ENCODE results near the gene NOXA1.
"Not testable (repeated sequence)": the region's sequence is repeated elsewhere in the genome, so short reads cannot be mapped to it uniquely, and the experiment has no call there.

Gene NOXA1

DNA sequence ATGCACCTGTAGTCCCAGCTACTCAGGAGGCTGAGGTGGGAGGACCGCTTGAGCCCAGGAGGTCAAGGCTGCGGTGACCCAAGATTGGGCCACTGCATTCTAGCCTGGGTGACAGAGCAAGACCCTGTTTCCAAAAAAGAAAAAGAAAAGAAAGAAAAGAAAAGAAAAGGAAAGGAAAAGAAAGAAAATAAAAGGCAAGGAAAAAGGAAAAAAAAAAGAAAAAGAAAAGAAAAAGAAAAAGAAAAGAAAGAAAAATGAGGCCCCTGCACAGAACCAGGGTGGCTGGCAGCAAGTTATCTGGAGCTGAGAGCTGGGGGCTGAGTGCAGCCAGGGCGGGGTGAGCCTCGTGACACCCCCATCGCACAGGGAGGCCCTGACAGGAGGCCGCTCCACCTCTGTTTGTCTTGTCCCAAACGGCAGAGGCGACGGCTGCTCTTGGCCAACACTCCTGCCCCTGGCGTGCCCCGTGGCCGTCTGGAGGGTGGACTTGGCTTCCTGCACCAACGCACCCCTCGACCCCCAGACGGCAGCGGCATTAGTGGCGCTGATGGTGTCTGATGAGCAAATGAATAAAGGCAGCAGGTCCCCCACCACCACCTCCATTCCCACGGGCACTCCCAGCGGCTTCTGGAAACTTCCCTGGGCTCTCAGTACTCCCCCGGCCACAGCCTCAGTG, 17.0 kb upstream of the NOXA1 start:
- DNase-seq (ENCODE audit: low spot score): peak; percentile 45

DNA sequence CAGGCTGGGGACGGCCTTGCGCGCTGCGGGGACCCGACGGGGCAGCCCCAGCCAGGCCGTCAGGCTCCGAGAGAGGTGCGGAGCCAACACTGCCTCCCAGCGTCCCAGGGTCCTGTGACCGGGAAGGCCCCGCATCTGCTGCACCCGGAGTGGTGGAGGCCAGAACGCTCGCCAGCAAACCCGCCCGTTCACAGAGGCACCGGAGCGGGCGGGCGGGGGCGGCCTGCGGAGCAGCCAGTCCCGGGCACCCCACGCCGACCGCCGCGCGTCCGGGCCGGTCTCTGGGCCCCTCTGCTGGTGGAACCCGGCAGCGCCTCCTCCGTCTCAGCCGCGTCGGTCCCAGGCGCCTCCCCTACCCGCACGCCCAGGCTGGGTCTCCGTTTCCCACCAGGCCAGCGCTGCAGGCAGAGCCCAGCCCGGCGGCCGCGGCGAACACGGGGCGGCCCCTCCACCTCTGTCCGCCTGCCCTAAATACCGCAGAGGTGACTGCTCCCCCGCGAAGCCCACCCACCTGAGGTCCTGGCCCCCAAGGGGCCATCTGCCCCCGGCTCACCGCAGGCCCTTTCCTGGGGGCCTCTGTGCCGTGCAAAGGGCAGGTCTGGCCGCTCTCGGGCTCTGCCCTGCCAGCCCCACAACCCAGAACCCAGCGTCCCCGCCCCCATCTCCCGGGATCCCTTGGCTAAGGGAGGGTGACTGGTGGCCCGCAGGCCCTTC, 16.2 kb upstream of the NOXA1 start:
- DNase-seq (ENCODE audit: low spot score): peak; percentile 92

DNA sequence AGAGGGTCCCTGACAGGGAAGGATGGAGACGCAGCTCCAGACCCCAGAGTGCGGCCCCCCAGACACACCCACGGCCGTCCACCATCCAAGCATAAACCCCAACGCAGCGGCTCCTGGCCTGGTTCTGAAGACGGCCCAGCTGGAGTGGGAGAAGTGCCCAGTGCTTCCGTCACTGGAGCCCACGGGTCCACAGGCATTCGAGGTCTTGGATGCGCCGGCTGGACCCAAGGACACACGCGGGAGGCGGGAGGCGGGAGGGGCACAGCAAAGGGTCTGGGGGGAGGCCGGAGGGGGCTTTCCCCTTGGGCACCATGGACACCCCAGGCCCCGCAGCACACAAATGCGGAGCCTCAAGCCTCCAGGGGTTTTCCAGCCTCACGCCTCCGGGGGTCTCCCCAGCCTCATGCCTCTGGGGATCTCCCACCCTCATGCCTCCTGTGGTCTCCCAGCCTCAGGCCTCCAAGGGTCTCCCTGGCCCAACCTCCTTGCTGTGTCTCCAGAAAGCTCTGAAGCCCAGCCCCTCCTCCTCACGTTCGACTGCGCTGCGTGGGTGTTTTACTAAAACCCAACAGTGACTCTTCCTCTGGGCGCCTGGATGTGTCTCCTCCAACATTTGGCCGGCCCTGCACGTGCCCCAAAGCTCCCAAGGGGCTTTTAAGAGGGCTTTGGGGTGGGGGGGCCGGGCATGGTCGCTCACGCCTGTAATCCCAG, 15.4 kb upstream of the NOXA1 start:
- no peak for DNase-seq (ENCODE audit: low spot score)

DNA sequence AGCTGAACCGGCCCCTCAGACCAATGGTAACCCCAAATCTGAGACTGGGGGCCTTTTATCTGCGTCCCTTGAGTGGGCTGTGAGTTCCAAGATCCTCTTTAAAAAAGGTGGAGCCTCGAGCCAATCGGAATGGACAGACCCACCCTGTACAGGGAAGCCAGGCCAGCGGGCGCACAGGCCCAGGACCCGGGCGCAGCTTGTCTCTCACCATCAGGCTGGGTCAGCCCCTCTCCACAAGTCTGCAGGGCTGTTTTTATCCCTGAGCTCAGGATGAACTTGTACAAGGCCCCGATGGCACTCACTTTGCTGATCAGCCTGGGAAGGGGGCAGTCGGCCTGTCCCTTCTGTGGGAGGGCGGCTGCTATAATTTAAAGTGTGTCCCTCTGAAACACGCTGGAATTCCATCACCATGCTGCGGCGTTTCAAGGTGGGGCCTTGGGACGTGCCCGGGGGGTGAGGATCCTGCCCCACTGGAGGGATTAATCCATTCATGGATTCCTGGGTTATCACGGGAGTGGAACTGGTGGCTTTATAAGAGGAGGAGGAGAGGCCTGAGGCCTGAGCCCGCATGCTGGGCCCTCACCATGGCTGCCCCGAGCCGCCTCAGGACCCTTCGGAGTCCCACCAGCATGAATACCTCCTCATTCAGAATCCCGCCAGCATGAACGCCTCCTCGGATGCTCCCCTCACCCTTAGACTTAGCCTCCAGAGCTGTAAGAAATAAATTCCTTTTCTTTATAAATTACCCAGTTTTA, 14.4 kb upstream of the NOXA1 start:
- DNase-seq (ENCODE audit: low spot score): no peak

DNA sequence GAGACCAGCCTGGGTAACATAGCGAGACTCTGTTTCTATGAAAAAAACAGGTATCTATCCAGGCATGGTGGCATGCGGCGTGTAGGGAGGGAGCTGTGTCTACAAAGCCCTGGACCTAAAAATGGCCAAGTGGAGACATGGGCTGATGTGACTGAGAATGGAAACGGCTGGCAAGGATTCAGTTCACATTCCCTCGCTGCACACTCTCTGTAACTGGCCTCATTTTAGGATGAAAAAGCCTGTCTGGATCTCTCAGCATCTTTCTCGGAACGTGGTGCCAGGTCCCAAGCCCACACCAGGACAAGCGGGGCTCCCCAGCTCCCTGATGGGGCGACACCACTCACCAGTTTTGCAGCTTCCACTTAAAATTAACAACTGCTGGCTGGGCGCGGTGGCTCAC, 13.7 kb upstream of the NOXA1 start:
- no peak for DNase-seq (ENCODE audit: low spot score)

DNA sequence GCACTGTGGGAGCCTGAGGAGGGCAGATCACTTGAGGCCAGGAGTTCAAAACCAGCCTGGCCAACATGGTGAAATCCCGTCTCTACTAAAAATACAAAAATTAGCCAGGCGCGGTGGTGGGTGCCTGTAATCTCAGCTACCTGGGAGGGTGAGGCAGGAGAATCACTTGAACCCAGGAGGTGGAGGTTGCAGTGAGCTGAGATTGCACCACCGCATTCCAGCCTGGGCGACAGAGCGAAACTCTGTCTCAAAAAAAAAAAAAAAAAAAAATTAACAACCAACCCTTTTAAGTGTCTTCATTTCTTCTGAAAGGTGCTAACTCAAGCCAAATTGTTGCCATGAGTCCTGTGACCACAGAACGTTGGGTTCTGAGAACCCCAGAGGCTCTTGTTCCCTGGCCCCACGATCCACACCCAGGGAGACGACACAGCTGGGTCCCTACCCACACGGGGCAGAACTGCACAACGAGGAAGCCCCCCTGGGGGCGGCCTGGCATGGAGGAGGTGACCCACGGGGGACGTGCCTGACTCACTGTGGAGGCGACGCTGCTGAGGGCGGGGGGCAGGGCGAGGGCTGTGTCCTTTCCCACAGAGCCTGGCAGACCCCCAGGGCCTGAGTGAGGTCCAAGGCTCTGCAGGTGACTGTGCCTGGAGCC, 12.8 kb upstream of the NOXA1 start:
- DNase-seq (ENCODE audit: low spot score): not testable (repeated sequence)

DNA sequence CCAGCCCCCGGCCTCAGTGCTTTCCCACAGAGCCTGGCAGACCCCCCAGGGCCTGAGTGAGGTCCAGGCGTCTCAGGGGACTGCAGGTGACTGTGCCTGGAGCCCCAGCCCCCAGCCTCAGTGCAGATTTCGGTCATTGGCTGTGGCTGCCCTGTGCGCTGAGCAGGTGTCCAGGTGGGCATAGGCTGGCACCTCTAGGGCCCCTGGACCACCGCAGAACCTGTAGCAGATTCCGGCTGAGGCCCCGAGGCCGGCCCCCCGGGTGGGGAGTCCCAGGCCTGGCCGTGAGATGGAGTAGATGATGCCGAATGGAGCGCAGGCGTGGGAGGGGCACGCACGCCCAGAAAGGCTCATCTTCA, 12.3 kb upstream of the NOXA1 start:
- DNase-seq (ENCODE audit: low spot score): no peak

DNA sequence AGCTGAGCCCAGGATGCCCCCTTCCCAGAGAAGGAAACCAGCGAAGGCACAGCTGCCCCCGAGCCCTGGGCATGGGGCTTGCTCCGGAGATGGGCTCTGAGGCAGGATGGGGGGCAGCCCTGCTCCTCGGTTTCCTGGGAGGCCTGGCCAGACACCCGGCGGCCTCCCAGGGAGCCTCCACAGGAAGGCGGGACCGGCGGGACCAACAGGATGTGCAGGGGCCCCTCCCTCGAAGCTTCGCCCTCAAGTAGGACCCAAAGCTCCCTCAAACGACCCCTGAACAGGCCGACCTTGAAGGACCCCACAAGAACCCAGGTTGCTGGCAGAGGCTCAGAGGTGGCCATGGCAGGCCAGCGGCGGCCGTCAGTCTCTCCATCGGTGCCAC, 11.9 kb upstream of the NOXA1 start:
- no peak for DNase-seq (ENCODE audit: low spot score)

DNA sequence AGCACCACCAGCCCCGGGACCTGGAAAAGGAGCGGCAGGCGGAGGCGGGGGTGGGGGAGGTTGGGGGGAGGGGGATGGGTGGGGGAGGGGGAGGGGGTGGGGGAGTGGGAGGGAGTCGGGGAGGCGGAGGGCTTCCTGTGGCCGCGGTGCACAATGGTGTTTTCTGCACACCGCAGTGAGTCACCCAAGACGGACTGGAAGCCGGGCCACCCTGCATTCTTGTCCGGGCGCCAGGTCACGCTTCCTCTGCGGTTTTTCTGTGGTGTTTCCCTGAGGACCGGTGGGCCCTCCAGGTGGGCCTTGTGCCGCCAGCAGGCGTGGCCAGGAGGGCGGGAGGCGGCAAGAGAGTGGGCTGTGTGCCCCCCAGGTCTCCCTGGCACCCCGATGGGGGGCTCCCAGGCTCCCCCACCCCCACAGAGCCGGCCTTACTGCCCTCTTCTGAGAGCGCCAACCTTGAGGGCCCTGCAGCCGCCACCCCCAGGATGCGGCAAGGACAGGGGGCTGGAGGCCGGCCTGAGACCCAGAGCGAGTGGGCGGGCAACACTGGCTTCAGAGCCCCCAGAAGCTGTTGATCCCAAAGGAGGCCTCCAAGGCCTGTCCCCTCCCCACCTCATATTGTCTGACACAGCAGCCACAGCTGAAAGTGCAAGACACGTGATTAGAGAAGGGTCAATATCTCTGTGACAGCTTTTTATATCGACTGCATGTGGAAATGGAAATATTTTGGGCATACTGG, 11.4 kb upstream of the NOXA1 start:
- DNase-seq (ENCODE audit: low spot score): no peak

DNA sequence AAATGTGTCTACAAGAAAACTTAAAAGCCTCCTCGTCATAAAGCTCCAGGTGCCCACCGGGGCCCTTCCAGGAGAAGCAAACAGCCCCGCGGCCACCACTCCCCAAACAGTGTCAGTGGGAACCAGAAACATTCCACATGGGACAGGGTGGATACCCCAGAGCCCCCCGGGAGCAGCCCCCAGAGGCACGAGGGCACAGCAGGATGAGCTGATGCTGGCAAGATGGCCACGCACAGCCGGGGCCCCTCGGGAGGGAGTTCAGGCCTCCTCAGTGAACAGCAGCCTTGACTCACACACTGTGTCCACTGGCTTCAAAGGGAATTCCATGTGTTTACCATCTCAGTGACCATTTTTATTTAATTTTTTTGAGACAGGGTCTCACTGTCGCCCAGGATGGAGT, 10.8 kb upstream of the NOXA1 start:
- no peak for DNase-seq (ENCODE audit: low spot score)

DNA sequence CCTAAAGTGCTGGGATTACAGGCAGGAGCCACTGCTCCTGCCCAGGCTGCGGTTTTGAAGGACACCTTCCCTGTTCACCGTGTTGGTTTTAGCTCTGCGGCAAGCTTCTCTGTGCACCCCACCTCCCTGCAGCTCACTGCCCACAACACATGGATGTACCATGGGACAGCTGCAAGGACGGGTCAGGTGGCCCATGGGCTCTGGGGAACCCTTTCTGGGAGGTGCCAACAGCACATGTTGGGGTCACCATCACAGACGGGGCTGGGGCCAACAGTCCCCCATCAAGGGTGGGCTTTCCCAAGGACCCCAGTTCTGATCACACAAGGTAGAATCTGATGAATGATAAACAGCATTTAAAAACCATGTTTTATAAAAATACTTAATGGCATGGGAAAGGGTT, 7.7 kb upstream of the NOXA1 start:
- DNase-seq (ENCODE audit: low spot score): no peak

DNA sequence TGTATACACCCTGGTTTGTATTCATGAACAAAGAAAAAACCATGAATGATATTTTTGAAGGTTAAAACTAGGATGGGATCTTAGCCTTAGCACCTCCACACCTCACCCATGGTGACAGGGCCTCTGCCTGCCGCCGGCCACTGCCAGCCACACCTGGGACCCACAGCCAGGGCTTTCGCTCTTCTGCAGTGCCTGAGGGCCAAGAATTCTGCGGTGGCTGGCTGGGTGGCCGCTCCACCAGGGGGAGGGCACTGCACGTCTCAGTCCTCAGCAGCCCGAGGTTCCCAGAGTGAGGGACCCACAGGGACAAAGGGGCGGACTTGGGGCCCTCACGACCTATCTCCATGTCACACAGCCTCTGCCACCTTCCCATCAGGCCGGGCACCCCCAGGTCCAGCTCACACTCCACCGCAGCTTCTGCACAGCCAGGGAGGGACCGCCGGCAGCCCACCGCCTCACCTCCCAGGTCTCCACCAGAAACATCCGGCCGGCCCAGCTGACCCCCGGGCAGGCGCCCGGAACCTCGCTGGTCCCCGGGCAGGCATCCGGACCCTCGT, 7.1 kb upstream of the NOXA1 start:
- DNase-seq (ENCODE audit: low spot score): no peak

DNA sequence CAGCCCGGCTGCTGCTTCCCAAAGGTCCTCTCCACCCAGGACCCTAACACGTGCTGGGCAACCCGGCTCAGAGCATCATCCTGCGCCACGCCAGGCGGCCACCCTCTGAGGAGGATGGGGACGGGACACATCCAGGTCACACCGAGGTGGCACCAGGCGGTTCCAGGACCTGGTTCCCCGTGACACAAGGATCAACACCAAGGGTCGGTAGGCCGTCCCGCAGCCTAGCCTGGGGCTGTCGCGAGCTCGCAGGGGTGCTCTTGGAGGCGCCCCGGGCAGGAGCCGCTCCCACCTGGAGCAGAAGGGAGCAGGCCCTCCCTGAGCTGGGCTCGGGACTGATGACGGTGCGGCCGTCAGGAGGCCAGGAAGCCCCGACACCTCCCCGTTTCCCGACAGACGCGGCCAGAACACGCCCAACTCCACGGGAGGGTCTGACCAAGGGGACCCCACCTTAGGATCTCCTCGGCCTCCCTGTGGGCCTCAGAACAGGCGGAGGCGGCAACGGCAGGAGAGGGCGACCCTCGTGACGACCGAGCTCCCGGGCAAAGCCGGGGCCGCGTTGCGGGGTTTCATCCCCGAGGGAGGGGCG, 6.5 kb upstream of the NOXA1 start:
- DNase-seq (ENCODE audit: low spot score): no peak

DNA sequence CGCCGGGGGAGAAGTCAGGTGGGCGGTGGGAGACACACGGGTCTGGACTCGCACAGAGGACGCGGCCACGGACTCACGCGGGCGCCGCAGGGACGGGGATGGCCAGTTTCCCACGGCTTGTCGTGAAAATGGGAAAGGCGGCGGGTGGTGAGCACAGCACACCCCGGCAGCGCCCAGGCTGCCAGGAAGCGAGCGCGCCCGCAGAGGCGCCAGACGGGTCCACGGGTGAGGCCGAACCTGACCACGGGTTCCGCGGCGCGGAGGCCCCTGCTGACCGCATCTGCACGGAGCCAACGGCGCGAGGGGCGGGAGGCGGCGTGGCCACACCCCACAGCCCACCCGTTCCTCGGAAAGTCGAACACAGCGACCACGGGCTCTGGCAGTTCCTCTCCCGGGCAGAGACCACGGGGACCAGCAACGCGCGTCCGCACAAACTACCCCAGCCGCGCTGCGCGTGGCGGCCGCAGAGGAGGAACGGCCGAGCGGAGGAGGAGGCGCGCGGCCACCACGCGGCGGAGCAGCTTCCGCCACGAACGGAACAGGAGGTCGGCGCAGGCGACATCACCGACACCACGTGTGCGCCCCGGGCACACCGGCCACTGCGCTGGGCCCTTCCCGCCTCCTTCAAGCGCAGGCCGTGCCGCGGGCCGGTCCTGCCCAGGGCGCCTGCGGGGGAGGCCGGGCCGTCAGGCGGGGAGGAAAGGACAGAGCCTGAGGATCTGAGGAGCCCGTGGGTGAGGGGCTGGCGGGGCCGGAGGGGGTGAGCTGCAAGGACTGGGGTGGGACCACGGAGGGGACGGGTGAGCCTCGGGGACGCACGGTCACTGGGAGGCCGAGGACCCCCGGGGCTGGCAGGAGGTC, 5.8 kb upstream of the NOXA1 start:
- no peak for DNase-seq (ENCODE audit: low spot score)

DNA sequence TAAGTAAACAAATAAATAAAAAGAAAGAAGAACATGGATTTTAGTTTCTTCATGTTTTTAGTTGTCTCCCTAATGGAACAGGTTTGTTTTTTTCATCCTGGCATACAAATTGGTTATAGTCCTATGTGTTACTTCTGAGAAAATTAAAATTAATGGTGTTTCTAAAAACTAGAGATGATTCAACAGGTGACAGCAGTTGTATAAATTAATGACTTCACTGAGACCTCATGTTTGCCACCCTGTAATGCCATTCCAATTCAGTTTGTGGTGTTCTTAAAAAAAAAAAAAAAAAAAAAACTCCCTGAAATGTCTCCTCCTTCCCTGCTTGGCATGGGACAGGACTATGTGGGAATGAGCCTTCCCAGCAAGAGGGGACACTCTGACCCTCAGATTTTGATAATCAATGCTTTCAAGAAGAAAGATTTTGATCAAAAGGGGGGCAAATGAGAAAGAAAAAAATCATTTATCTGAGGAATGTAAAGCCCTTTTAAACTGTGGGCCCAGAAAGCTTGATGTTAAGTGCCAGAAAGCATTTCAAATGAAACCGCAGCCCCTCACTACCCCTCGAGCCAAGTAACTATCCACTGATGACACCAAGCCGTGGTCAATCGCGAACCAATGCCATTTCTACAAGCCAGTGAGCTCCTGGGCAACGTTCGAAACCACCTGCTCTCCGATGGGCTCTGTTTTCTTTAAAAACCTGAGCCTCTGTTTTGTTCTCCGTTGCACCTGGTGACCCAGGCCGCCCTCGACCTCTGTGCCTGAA, 1.2 kb upstream of the NOXA1 start:
- no peak for DNase-seq (ENCODE audit: low spot score)

DNA sequence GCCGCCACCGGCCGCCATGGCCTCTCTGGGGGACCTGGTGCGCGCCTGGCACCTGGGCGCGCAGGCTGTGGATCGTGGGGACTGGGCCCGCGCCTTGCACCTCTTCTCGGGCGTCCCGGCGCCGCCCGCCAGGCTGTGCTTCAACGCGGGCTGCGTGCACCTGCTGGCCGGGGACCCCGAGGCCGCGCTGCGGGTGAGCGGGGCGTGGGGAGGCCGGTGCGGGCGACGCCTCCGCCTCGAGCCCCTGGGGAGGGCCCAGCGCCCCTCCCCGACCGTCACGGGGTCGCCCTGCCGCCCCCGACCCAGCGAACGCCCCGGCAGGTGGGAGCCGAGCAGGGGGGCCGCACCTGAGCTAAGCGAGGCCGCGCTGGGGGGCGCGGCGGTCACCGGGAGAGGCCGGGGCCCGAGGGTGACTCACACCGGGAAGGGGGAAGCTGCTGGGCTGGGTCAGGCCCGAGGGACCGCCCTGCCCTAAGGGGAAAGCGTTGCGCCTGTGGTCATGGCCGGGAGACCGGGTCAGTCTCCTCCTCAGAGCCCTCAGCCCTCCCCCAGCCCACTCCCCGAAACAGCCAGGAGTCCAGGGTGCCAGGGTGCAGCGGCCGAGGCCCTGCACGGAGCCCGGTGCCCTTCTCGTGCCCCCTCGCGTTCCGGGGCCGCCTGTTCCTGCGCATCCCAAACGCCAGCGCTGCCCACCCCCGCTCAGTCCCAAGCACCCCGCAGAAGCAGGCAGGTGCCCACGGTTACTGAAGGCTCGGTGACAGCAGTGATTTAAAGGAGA, 510 bp downstream of the NOXA1 start:
- DNase-seq (ENCODE audit: low spot score): no peak

DNA sequence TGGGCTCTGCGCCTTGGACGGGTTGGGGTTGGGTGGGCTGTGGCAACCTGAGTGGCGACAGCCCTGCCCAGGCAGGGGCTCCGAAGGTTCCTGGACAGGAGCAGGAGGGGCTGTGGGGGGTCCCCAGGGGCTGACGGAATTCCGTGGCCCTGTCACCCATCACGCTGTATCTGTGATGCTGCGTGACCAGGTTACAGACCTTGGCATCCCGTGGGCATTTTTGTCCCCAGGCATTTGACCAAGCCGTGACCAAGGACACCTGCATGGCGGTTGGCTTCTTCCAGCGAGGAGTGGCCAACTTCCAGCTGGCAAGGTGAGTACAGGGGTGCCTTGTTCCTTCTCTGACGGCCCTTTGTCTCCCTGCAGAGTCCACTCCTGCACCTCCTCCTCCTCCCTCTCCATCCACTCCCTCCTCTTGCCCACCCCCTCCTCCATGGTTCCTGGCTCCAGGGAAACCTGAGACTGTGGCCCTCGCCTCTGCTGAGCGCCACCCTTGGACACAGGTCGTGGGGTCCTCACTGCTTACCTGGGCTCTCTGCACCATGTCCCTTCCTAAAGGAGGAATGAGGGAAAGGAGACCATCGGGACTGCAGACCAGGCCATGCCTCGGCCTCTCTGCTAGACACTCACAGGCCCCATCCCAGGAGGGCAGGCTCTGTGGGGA, 3.0 kb downstream of the NOXA1 start:
- no peak for DNase-seq (ENCODE audit: low spot score)

Measured in HuH-7.5 (cell line).